Activated CD8-positive, alpha-beta memory T cell treated with anti-CD3 and anti-CD28 coated beads, Interleukin-2, amount 50 U/mL, for 24 hours (primary cell): ENCODE results near the gene UBE2QL1.

ENCODE experiments used
- DNase-seq: peaks from one replicate; pipeline ENCODE4 v3.0.0-alpha.2; 2020; ENCODE audit errors: extremely low read depth

The UBE2QL1 gene

GRCh38 chr5:6427694-6428093 lies 21.0 kb upstream of the UBE2QL1 start:
- DNase-seq: no peak

GRCh38 chr5:6430418-6431028 lies 18.1 kb upstream of the UBE2QL1 start:
- DNase-seq: no peak

GRCh38 chr5:6431214-6432195 lies 17.2 kb upstream of the UBE2QL1 start:
- DNase-seq: no peak

- DNase-seq: no peak
Observed at GRCh38 chr5:6432206-6432605, 16.5 kb upstream of the UBE2QL1 start.

GRCh38 chr5:6434731-6435130 lies 13.9 kb upstream of the UBE2QL1 start:
- DNase-seq: no peak

GRCh38 chr5:6435356-6435755 lies 13.3 kb upstream of the UBE2QL1 start:
- no peak for DNase-seq

GRCh38 chr5:6436715-6437331 lies 11.8 kb upstream of the UBE2QL1 start:
- no peak for DNase-seq

GRCh38 chr5:6439588-6440550 lies 8.8 kb upstream of the UBE2QL1 start:
- no peak for DNase-seq

- no peak for DNase-seq
Observed at GRCh38 chr5:6442333-6442732, 6.3 kb upstream of the UBE2QL1 start.

GRCh38 chr5:6443326-6443725 lies 5.3 kb upstream of the UBE2QL1 start:
- DNase-seq: no peak

GRCh38 chr5:6446042-6446441 lies 2.6 kb upstream of the UBE2QL1 start:
- no peak for DNase-seq

- DNase-seq: no peak
Observed at GRCh38 chr5:6446626-6447309, 1.9 kb upstream of the UBE2QL1 start.

- no peak for DNase-seq
Observed at GRCh38 chr5:6447384-6448140, 1.1 kb upstream of the UBE2QL1 start.

GRCh38 chr5:6448141-6448491 lies 543 bp upstream of the UBE2QL1 start:
- no peak for DNase-seq

GRCh38 chr5:6449465-6450158 lies 953 bp downstream of the UBE2QL1 start:
- DNase-seq: no peak

GRCh38 chr5:6450319-6450833 lies 1.7 kb downstream of the UBE2QL1 start:
- no peak for DNase-seq

GRCh38 chr5:6452622-6453504 lies 4.2 kb downstream of the UBE2QL1 start:
- DNase-seq: no peak

- DNase-seq: no peak
Observed at GRCh38 chr5:6453937-6454560, 5.4 kb downstream of the UBE2QL1 start.
